Medulla oblongata (tissue), 1 donor: ENCODE results near the gene SIAH1.
"Not testable (repeated sequence)": the region's sequence is repeated elsewhere in the genome, so short reads cannot be mapped to it uniquely, and the experiment has no call there.

Source experiments
- DNase-seq: peaks from one replicate; pipeline ENCODE4 v3.0.0-alpha.2; 2015; ENCODE audit errors: extremely low spot score

SIAH1 gene

GRCh38 chr16:48385253-48386150, at the start of gene SIAH1:
SIAH1 (minus strand) TSS chr16:48385413; CDS start chr16:48362428, 22,985 bp downstream.
- peak; percentile 88 for DNase-seq

GRCh38 chr16:48434653-48435317, 49.6 kb upstream of the SIAH1 start:
- DNase-seq = peak; percentile 41

- no peak for DNase-seq
Measured at GRCh38 chr16:48433850-48434530, 48.8 kb upstream of the SIAH1 start.

- no peak for DNase-seq
Measured at GRCh38 chr16:48433116-48433849, 48.1 kb upstream of the SIAH1 start.

GRCh38 chr16:48432136-48432535, 46.9 kb upstream of the SIAH1 start:
- peak; percentile 44 for DNase-seq

- no peak for DNase-seq
Measured at GRCh38 chr16:48430890-48431289, 45.7 kb upstream of the SIAH1 start.

- DNase-seq = no peak
Measured at GRCh38 chr16:48426244-48427141, 41.3 kb upstream of the SIAH1 start.

GRCh38 chr16:48422537-48422936, 37.3 kb upstream of the SIAH1 start:
- DNase-seq = no peak

GRCh38 chr16:48421741-48422140, 36.5 kb upstream of the SIAH1 start:
- DNase-seq = no peak

GRCh38 chr16:48420437-48420836, 35.2 kb upstream of the SIAH1 start:
- no peak for DNase-seq

GRCh38 chr16:48416617-48417016, 31.4 kb upstream of the SIAH1 start:
- not testable (repeated sequence) for DNase-seq

GRCh38 chr16:48413272-48413671, 28.1 kb upstream of the SIAH1 start:
- no peak for DNase-seq

GRCh38 chr16:48409839-48410632, 24.8 kb upstream of the SIAH1 start:
- no peak for DNase-seq

- peak; percentile 42 for DNase-seq
Measured at GRCh38 chr16:48408688-48409087, 23.5 kb upstream of the SIAH1 start.

GRCh38 chr16:48405907-48406306, 20.7 kb upstream of the SIAH1 start:
- no peak for DNase-seq

- DNase-seq = no peak
Measured at GRCh38 chr16:48405153-48405552, 19.9 kb upstream of the SIAH1 start.

GRCh38 chr16:48402547-48402946, 17.3 kb upstream of the SIAH1 start:
- DNase-seq = not testable (repeated sequence)

GRCh38 chr16:48395375-48395774, 10.2 kb upstream of the SIAH1 start:
- no peak for DNase-seq

- no peak for DNase-seq
Measured at GRCh38 chr16:48394355-48394703, 9.1 kb upstream of the SIAH1 start.
